Cortex of kidney (tissue), 1 donor: ENCODE measurements around the gene CDH4.
"Not testable (repeated sequence)": the region's sequence is repeated elsewhere in the genome, so short reads cannot be mapped to it uniquely, and the experiment has no call there.

Experiments used
- DNase-seq: peaks from one replicate; lab custom pipeline; 2025; lab: John Stamatoyannopoulos, UW

The CDH4 gene

GRCh38 chr20:61419010-61419409 lies 166.9 kb downstream of the CDH4 start:
- no peak for DNase-seq

- no peak for DNase-seq
These were observed 167.4 kb downstream of the CDH4 start for GRCh38 chr20:61419501-61419900.

GRCh38 chr20:61420056-61420455 lies 168.0 kb downstream of the CDH4 start:
- DNase-seq, result no peak

- DNase-seq, result no peak
These were observed 168.7 kb downstream of the CDH4 start for GRCh38 chr20:61420781-61421180.

GRCh38 chr20:61422636-61423425 lies 170.8 kb downstream of the CDH4 start:
- no peak for DNase-seq

GRCh38 chr20:61424011-61424627 lies 172.1 kb downstream of the CDH4 start:
- DNase-seq, result no peak

GRCh38 chr20:61424628-61425420 lies 172.8 kb downstream of the CDH4 start:
- DNase-seq, result no peak

GRCh38 chr20:61425541-61425991 lies 173.5 kb downstream of the CDH4 start:
- not testable (repeated sequence) for DNase-seq

- no peak for DNase-seq
These were observed 174.3 kb downstream of the CDH4 start for GRCh38 chr20:61426352-61426751.

- no peak for DNase-seq
These were observed 177.6 kb downstream of the CDH4 start for GRCh38 chr20:61429458-61430227.

GRCh38 chr20:61430228-61430624 lies 178.2 kb downstream of the CDH4 start:
- no peak for DNase-seq

GRCh38 chr20:61433176-61433575 lies 181.1 kb downstream of the CDH4 start:
- no peak for DNase-seq

GRCh38 chr20:61433816-61434215 lies 181.8 kb downstream of the CDH4 start:
- DNase-seq, result no peak

- DNase-seq, result no peak
These were observed 182.3 kb downstream of the CDH4 start for GRCh38 chr20:61434341-61434781.

- no peak for DNase-seq
These were observed 183.2 kb downstream of the CDH4 start for GRCh38 chr20:61435184-61435822.

- DNase-seq, result no peak
These were observed 183.8 kb downstream of the CDH4 start for GRCh38 chr20:61435823-61436220.

GRCh38 chr20:61436283-61436666 lies 184.2 kb downstream of the CDH4 start:
- no peak for DNase-seq

GRCh38 chr20:61436667-61437279 lies 184.7 kb downstream of the CDH4 start:
- DNase-seq, result no peak

- no peak for DNase-seq
These were observed 185.5 kb downstream of the CDH4 start for GRCh38 chr20:61437280-61438206.

GRCh38 chr20:61438285-61438684 lies 186.2 kb downstream of the CDH4 start:
- no peak for DNase-seq
